Liver (tissue), 3 donors: Measurements from ENCODE around the gene DUS1L.

Source experiments
- CTCF ChIP-seq: fragments of 150-350 bp; IDR thresholded peaks from 2 replicates; pipeline ENCODE4 v1.5.1; 2017; ENCODE audit warnings: improper control_type of control experiment, low read depth, low read length; ENCODE audit not compliant: missing input control
- EGR1 ChIP-seq, 2 donors: IDR thresholded peaks; 2 replicates each; pipeline ENCODE4 v1.6.1; 2016 to 2018; ENCODE audit warnings: antibody characterized with exemption in 2 of 2, low read depth in 2 of 2
- TF ChIP-seq, protein P1 (sequence below): IDR thresholded peaks from 2 replicates; pipeline ENCODE4 v1.6.1; 2016; ENCODE audit warnings: antibody characterized with exemption
- donor health status: healthy.
- donor health status: healthy.

DNA sequence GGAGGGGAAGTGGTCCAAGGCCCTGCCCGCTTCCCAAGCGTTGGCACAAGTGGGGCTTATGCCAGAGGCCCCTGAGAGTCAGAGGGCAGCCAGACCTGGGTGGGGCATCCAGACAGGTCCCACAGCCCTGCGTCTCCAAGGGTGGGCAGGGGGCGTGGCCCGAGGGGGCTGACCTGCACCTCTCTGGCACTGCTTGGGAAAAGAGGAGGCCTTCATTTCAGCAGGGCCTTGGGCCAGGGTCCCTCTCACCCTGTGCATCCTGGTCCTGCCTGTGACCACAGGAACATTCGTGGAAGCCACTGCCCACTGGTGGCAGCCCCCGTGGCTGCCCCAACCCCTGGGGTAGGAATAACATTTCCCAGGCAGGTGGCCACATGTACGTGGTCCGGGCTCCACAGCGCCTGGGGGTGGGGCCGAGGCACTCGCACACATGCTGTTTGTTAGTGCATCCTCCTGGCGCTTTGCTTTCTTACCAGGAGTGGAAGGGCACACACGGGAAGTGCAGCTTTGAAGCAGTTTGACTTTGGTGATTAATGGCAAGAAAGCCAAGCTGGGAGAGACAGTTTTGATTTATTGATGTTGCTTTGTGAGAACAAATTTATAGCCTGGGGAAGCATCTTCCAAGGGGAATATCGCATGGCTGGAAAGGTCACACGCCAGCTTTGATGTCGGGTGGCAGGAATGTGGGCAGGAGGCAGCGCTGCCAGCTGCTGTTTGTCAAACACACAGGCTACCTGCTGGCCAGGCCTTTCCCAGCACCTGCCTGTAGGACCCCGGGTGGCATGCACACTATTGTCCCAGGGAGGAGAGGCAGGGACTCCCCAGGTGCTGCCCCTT, 47.2 kb downstream of the DUS1L start:
- TF ChIP-seq, protein P1, sequence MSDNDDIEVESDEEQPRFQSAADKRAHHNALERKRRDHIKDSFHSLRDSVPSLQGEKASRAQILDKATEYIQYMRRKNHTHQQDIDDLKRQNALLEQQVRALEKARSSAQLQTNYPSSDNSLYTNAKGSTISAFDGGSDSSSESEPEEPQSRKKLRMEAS = no peak
- no peak for TF ChIP-seq CTCF
- TF ChIP-seq EGR1 (IDR thresholded peaks at IDR 0.05; ENCODE audit: low read depth in 2 of 2) = no peak
